K562 (cell line): ENCODE measurements around the gene THAP5. TPM values are rescaled to one million over a fixed set of nuclear protein-coding genes. Genes with fewer than 3 reads are reported as not detected.
"Not testable (repeated sequence)": the region's sequence is repeated elsewhere in the genome, so short reads cannot be mapped to it uniquely, and the experiment has no call there.

Experiments
- CCNT2 ChIP-seq: IDR thresholded peaks from 2 replicates; pipeline ENCODE4 v1.6.1; 2011; ENCODE audit warnings: borderline replicate concordance, low read depth, mild to moderate bottlenecking, moderate library complexity, mixed read lengths, low read length; ENCODE audit not compliant: insufficient read length; ENCODE audit errors: extremely low read depth
- CREB1 ChIP-seq, 2 experiments: sonication (generic) in 1 of 2; formaldehyde crosslinking in 1 of 2; IDR thresholded peaks; 2 replicates each; pipeline versions ENCODE4 v1.6.1 to v1.8.0; 2012 to 2022; ENCODE audit warnings: inconsistent platforms in 1 of 2, mild to moderate bottlenecking in 1 of 2, missing genetic modification reagents in 1 of 2, moderate library complexity in 1 of 2
- FOXM1 ChIP-seq, 2 experiments: fragments of 450-650 bp in 1 of 2; sonication (generic) in 1 of 2; formaldehyde crosslinking in 1 of 2; IDR thresholded peaks; 2 replicates each; pipeline versions ENCODE4 v1.6.1 to v1.9.0; 2017 to 2022; ENCODE audit warnings: low read depth in 2 of 2, mild to moderate bottlenecking in 2 of 2, missing genetic modification reagents in 1 of 2, moderate library complexity in 1 of 2
- GATA2 ChIP-seq: sonication (generic); formaldehyde crosslinking; IDR thresholded peaks from 2 replicates; pipeline ENCODE4 v1.4.0; 2020; ENCODE audit warnings: mild to moderate bottlenecking, missing genetic modification reagents
- HDAC2 ChIP-seq: fragments of 450-650 bp; IDR thresholded peaks from 2 replicates; pipeline ENCODE4 v1.6.1; 2016; ENCODE audit warnings: mild to moderate bottlenecking
- HMBOX1 ChIP-seq: sonication (generic); IDR thresholded peaks from 2 replicates; pipeline ENCODE4 v1.6.1; 2016
- JUN ChIP-seq, 2 experiments: sonication (generic) in 1 of 2; formaldehyde crosslinking in 1 of 2; IDR thresholded peaks; 2 replicates each; pipeline versions ENCODE4 v1.6.1 to v1.8.0; 2012 to 2022; ENCODE audit warnings: borderline replicate concordance in 2 of 2, mild to moderate bottlenecking in 2 of 2, improper control_type of control experiment in 1 of 2, low read depth in 1 of 2, low read length in 1 of 2, missing genetic modification reagents in 1 of 2
- JUND ChIP-seq, 2 experiments: IDR thresholded peaks; 2 replicates in 1 of 2; 3 replicates in 1 of 2; pipeline ENCODE4 v1.6.1; 2011; ENCODE audit warnings: borderline replicate concordance in 2 of 2, low read depth in 2 of 2, low read length in 2 of 2, improper control_type of control experiment in 1 of 2, missing biosample characterization in 1 of 2, missing genetic modification characterization in 1 of 2, missing genetic modification reagents in 1 of 2
- MBD2 ChIP-seq: sonication (generic); IDR thresholded peaks from 2 replicates; pipeline ENCODE4 v1.6.1; 2016; ENCODE audit warnings: low read depth, borderline replicate concordance
- MNT ChIP-seq, 2 experiments: fragments of 450-650 bp; conservative IDR thresholded peaks; 2 replicates each; pipeline ENCODE4 v1.6.1; 2017; ENCODE audit warnings: mild to moderate bottlenecking in 2 of 2, moderate library complexity in 2 of 2
- MTA2 ChIP-seq: fragments of 450-650 bp; IDR thresholded peaks from 2 replicates; pipeline ENCODE4 v1.6.1; 2016; ENCODE audit warnings: low read depth
- NBN ChIP-seq: fragments of 450-650 bp; IDR thresholded peaks from 2 replicates; pipeline ENCODE4 v1.6.1; 2016; ENCODE audit warnings: low read depth, mild to moderate bottlenecking
- PBX2 ChIP-seq, 2 experiments: IDR thresholded peaks in 1 of 2; conservative IDR thresholded peaks in 1 of 2; 2 replicates each; pipeline ENCODE4 v1.6.1; 2016; ENCODE audit warnings: low read depth in 2 of 2, mild to moderate bottlenecking in 1 of 2, missing compliant biosample characterization in 1 of 2, missing genetic modification characterization in 1 of 2, moderate library complexity in 1 of 2
- RAD51 ChIP-seq: fragments of 450-650 bp; IDR thresholded peaks from 2 replicates; pipeline ENCODE4 v1.7.1; 2016; ENCODE audit warnings: low read depth, mild to moderate bottlenecking, borderline replicate concordance
- SOX6 ChIP-seq: fragments of 450-650 bp; IDR thresholded peaks from 2 replicates; pipeline ENCODE4 v1.6.1; 2014; ENCODE audit warnings: mild to moderate bottlenecking
- TEAD4 ChIP-seq, 2 experiments: sonication (generic) in 1 of 2; formaldehyde crosslinking in 1 of 2; IDR thresholded peaks; 2 replicates each; pipeline versions ENCODE4 v1.6.1 to v1.8.0; 2012 to 2022; ENCODE audit warnings: borderline replicate concordance in 1 of 2, inconsistent platforms in 1 of 2, low read length in 1 of 2, mild to moderate bottlenecking in 1 of 2, missing genetic modification reagents in 1 of 2
- ZNF24 ChIP-seq: fragments of 450-650 bp; IDR thresholded peaks from 2 replicates; pipeline ENCODE4 v1.6.1; 2016
- ZNF639 ChIP-seq, 2 experiments: fragments of 200-800 bp in 1 of 2; sonication (Bioruptor generic) in 1 of 2; sonication (generic) in 1 of 2; formaldehyde crosslinking in 1 of 2; IDR thresholded peaks in 1 of 2; conservative IDR thresholded peaks in 1 of 2; 2 replicates each; pipeline versions ENCODE4 v1.5.0 to v1.6.1; 2016 to 2020; ENCODE audit warnings: missing compliant biosample characterization in 1 of 2, missing genetic modification characterization in 1 of 2, missing genetic modification reagents in 1 of 2
- polyA plus RNA-seq, 8 experiments: library from polyadenylated mRNA; depleted of rRNA in 4 of 8; stranded (reverse) in 5 of 8; unstranded in 3 of 8; fragments of >200 nt; fragmentation: Nextera tagmentation in 2 of 8; fragmentation: Illumina TruSeq in 1 of 8; extraction: Ambion mirVana in 2 of 8; extraction: Trizol in 1 of 8; gene quantifications; 2 replicates each; pipeline versions ENCODE4 v1.2.1 to v1.2.3, GENCODE V29; 2011 to 2014; ENCODE audit warnings: inconsistent platforms in 1 of 8, missing spikeins in 1 of 8
- total RNA-seq, 7 experiments: library from RNA; depleted of rRNA in 6 of 7; stranded (reverse); fragments of >200 nt in 6 of 7; fragmentation: Illumina TruSeq in 2 of 7; extraction: Trizol in 2 of 7; gene quantifications; 2 replicates each; pipeline versions ENCODE4 v1.2.1 to v1.2.3, GENCODE V29; 2011 to 2021; ENCODE audit warnings: low replicate concordance in 1 of 7

THAP5 gene
- total and polyA plus RNA-seq, 9 of the 15 experiments (the other 6 are each of a cell fraction or from before 2014, with no cell fraction given), result 16.5 to 58.1 (median 28.2) TPM

GRCh38 chr7:108538236-108538635 is 31.3 kb downstream of the THAP5 start (continued):
- TF ChIP-seq ZNF639 (CRISPR knock-in tag; conservative IDR thresholded peaks at IDR 0.05 in 1 of 2, IDR thresholded peaks at IDR 0.05 in 1 of 2) (peak in 1 of 2 experiments; percentile 74; a peak in 2 of 4 replicates), NBN (0 out of 2 replicates have a peak, but pooled peaks have one; percentile 66), JUN (IDR thresholded peaks at IDR 0.05; ENCODE audit: borderline replicate concordance, low read depth, low read length) (0 out of 2 replicates have a peak, but pooled peaks have one; percentile 56), TEAD4 (IDR thresholded peaks at IDR 0.05; ENCODE audit: low read length) (peak; percentile 92), JUND (IDR thresholded peaks at IDR 0.05; ENCODE audit: borderline replicate concordance, low read depth, low read length) (peak; percentile 68; the same call in 1 of the 2 replicates), JUND (tag; IDR thresholded peaks at IDR 0.05; ENCODE audit: borderline replicate concordance, low read depth, low read length) (peak; percentile 63; the same call in 1 of the 3 replicates), SOX6 (peak; percentile 83), HDAC2 (peak; percentile 92; the same call in 1 of the 2 replicates), CREB1 (IDR thresholded peaks at IDR 0.05) (peak; percentile 25; the same call in 1 of the 2 replicates), GATA2 (CRISPR knock-in tag) (peak; percentile 94), MBD2 (peak; percentile 78), MNT (conservative IDR thresholded peaks at IDR 0.05) (peak; percentile 54 to 85; a peak in 3 of 4 replicates), RAD51 (peak; percentile 71), ZNF24 (0 out of 2 replicates have a peak, but pooled peaks have one; percentile 47), MTA2 (peak; percentile 94), HMBOX1 (peak; percentile 68), FOXM1 (IDR thresholded peaks at IDR 0.05; ENCODE audit: low read depth) (peak; percentile 87), PBX2 (tag; conservative IDR thresholded peaks at IDR 0.05; ENCODE audit: low read depth) (peak; percentile 57), CCNT2 (peak; percentile 46)
- TF ChIP-seq JUN (CRISPR knock-in tag; IDR thresholded peaks at IDR 0.05; ENCODE audit: borderline replicate concordance); TEAD4 (CRISPR knock-in tag; IDR thresholded peaks at IDR 0.05; ENCODE audit: borderline replicate concordance); CREB1 (CRISPR knock-in tag; IDR thresholded peaks at IDR 0.05); FOXM1 (CRISPR knock-in tag; IDR thresholded peaks at IDR 0.05; ENCODE audit: low read depth); PBX2 (CRISPR knock-in tag; IDR thresholded peaks at IDR 0.05; ENCODE audit: low read depth): not testable (repeated sequence)
